ENCODE results near the gene FPR1. TPM values are rescaled to one million over a fixed set of nuclear protein-coding genes. Genes with fewer than 3 reads are reported as not detected.

Gene FPR1
- total and polyA plus RNA-seq, 2 of the 8 experiments (the other 6 are each of a cell fraction or from before 2014, with no cell fraction given), result 0.11 TPM; not detected in 1

GRCh38 chr19:51722492-51722891 lies 29.2 kb downstream of the FPR1 start:
- no peak overlapping the region for H2BK20ac ChIP-seq (ENCODE audit: low read length)
- H3K79me2 ChIP-seq (ENCODE audit: control insufficient read depth in 1 of 2, insufficient read depth in 2 of 2, low read length in 2 of 2), result no peaks in the 10 kb centered on the region
- H3K23ac ChIP-seq (ENCODE audit: insufficient read length), result no peak overlapping the region
- no peak overlapping the region for H3K27ac ChIP-seq (ENCODE audit: low read depth, low read length)
- no peak overlapping the region for H3K4me3 ChIP-seq (ENCODE audit: extremely low read depth in 1 of 4, insufficient read depth in 2 of 4, low read depth in 3 of 4, low read length in 4 of 4)
- H3K9me3 ChIP-seq (ENCODE audit: insufficient read depth in 2 of 2, low read depth in 1 of 2, low read length in 1 of 2), result no peaks in the 10 kb centered on the region
- H4K5ac ChIP-seq (ENCODE audit: insufficient read length, low read depth, low read length), result no peak overlapping the region
- no peak for FAIRE-seq
- H4K91ac ChIP-seq (replicated peaks; ENCODE audit: insufficient read length, low read length), result no peak overlapping the region
- no peak for TF ChIP-seq RNF2 (IDR thresholded peaks at IDR 0.05; ENCODE audit: borderline replicate concordance, low read depth, low read length, missing control alignments, poor library complexity, severe bottlenecking)
- peaks cover 0 to 6% (median 2%) of the 10 kb centered on the region in 4 experiments; a peak in 3 of 7 replicates for H3K4me1 ChIP-seq (replicated peaks in 1 of 4; ENCODE audit: control insufficient read depth in 3 of 4, insufficient read depth in 4 of 4, low read length in 3 of 4)
- no peak for DNase-seq (ENCODE audit: low read depth in 1 of 2, low spot score in 2 of 2)
- no peak overlapping the region for H3K9ac ChIP-seq (replicated peaks in 1 of 4; ENCODE audit: extremely low read depth in 1 of 4, low read depth in 3 of 4, low read length in 3 of 4)
- H2AK5ac ChIP-seq (ENCODE audit: low read depth, low read length), result no peak overlapping the region
- ChIA-PET POLR2A (ENCODE audit: partially characterized antibody) (no interaction called here), CTCF (ENCODE audit: partially characterized antibody) (interaction anchor here (0.6 kb wide), 1 partner anchor 10 kb away, joined by 3 read pairs; no protein-coding TSS in a partner anchor)
- H3K27me3 ChIP-seq (replicated peaks in 1 of 4; ENCODE audit: control insufficient read depth in 3 of 4, extremely low read depth in 1 of 4, insufficient read depth in 3 of 4, low read length in 3 of 4), result peaks cover 9 to 29% (median 18%) of the 10 kb centered on the region in 4 experiments
- peaks cover 9% of the 10 kb centered on the region; the same call in 1 of the 2 replicates for H3K23me2 ChIP-seq (ENCODE audit: low read depth, low read length)
- no peaks in the 10 kb centered on the region for H3K79me1 ChIP-seq (ENCODE audit: low read depth, low read length)
- no peak overlapping the region for H2AFZ ChIP-seq (ENCODE audit: low read length)
- no peaks in the 10 kb centered on the region for H3K36me3 ChIP-seq (ENCODE audit: control insufficient read depth in 2 of 4, insufficient read depth in 4 of 4, low read length in 3 of 4)
- H4K20me1 ChIP-seq (replicated peaks in 1 of 2; ENCODE audit: control insufficient read depth in 1 of 2, insufficient read depth in 2 of 2, low read length in 2 of 2), result no peaks in the 10 kb centered on the region
- H3K18ac ChIP-seq (ENCODE audit: extremely low read depth, low read length), result no peak overlapping the region
- H3K14ac ChIP-seq (ENCODE audit: insufficient read length), result no peak overlapping the region
- H2BK120ac ChIP-seq (replicated peaks; ENCODE audit: low read depth, low read length), result no peak overlapping the region
- no peak overlapping the region for H2BK12ac ChIP-seq (ENCODE audit: low read depth, low read length)
- no peak overlapping the region for H4K8ac ChIP-seq (ENCODE audit: extremely low read depth, insufficient read depth, low read length)
- H2BK5ac ChIP-seq (ENCODE audit: low read depth, low read length), result no peak overlapping the region
- 80% methylated on average over 2 of the region's 2 CpGs; no CpG with 5 or more reads in 1 of the 2 experiments for WGBS, 2 experiments (ENCODE audit: extremely low coverage in 1 of 2, insufficient coverage in 1 of 2, insufficient read length in 1 of 2, insufficient replicate concordance in 2 of 2, low coverage in 1 of 2, low lambda C conversion rate in 2 of 2, missing lambda C conversion rate in 1 of 2)
- H2BK15ac ChIP-seq (ENCODE audit: low read length), result no peak overlapping the region
- no peak overlapping the region for H3K4ac ChIP-seq (replicated peaks; ENCODE audit: insufficient read length, low read depth, low read length)
- H3K4me2 ChIP-seq (ENCODE audit: insufficient read depth in 1 of 2, low read depth in 2 of 2, low read length in 2 of 2), result no peak overlapping the region
- no peak overlapping the region for H3K56ac ChIP-seq (replicated peaks; ENCODE audit: insufficient read length, low read depth, low read length)
